ENCODE data around the gene PANX1. TPM values are rescaled to one million over a fixed set of nuclear protein-coding genes. Genes with fewer than 3 reads are reported as not detected.

Gene PANX1
- total RNA-seq, 6 experiments from 2014 or later: 9.3 to 20.4 (median 13.7) TPM

DNA sequence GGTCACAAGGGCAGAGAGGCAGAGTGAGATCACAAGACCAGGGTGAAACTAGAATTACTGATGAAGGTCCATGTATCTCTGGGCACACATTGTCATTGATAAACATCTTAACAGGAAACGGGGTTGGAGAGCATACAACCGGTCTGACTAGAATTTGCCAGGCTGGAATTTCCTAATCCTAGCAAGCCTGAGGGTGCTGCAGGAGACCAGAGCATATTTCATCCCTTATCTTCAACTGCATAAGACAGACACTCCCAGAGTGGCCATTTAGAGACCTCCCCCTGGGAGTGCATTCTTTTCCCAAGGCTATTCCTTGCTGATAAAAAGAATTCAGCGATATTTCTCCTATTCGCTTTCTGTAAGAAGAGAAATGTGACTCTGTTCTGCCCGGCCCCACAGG, 91.1 kb downstream of the PANX1 start:
- WGBS (ENCODE audit: insufficient coverage, low coverage, low lambda C conversion rate, missing lambda C conversion rate): 84% methylated on average over 4 of the region's 5 CpGs
- DNase-seq (no peak), ATAC-seq (no peak)
- H3K4me3 ChIP-seq: no peak overlapping the region
- no peaks in the 10 kb centered on the region for H3K36me3 ChIP-seq
- intact Hi-C loops (cut with DNase I): no loop called here
- no peak for TF ChIP-seq POLR2A (IDR thresholded peaks at IDR 0.05)
- TF ChIP-seq, protein P1, sequence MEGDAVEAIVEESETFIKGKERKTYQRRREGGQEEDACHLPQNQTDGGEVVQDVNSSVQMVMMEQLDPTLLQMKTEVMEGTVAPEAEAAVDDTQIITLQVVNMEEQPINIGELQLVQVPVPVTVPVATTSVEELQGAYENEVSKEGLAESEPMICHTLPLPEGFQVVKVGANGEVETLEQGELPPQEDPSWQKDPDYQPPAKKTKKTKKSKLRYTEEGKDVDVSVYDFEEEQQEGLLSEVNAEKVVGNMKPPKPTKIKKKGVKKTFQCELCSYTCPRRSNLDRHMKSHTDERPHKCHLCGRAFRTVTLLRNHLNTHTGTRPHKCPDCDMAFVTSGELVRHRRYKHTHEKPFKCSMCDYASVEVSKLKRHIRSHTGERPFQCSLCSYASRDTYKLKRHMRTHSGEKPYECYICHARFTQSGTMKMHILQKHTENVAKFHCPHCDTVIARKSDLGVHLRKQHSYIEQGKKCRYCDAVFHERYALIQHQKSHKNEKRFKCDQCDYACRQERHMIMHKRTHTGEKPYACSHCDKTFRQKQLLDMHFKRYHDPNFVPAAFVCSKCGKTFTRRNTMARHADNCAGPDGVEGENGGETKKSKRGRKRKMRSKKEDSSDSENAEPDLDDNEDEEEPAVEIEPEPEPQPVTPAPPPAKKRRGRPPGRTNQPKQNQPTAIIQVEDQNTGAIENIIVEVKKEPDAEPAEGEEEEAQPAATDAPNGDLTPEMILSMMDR (IDR thresholded peaks at IDR 0.05): no peak
- H3K27ac ChIP-seq: no peak overlapping the region
- H3K27me3 ChIP-seq: no peaks in the 10 kb centered on the region
- H3K4me1 ChIP-seq: no peaks in the 10 kb centered on the region
- no peaks in the 10 kb centered on the region for H3K9me3 ChIP-seq

DNA sequence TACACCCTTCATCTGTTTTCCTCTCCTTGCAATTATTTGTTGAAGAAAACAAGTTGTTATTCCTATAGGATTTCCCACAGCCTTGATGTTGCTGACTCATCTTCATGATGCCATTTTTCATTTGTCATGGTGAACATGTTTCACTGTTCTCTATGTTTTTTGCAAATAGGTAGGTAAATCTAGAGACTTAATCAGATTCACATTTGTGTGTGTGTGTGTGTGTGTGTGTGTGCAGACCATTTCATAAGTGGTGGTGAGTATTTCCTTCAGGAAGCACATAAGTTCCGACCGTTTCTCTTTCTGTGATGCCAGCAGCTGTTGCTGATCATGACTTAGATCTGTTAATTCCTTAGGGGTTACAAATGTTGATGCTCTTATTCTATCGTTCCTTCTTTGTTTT, 95.4 kb downstream of the PANX1 start:
- 52% methylated on average over 3 of the region's 3 CpGs for WGBS (ENCODE audit: insufficient coverage, low coverage, low lambda C conversion rate, missing lambda C conversion rate)
- DNase-seq: no peak
- H3K4me1 ChIP-seq: no peaks in the 10 kb centered on the region
- TF ChIP-seq POLR2A (IDR thresholded peaks at IDR 0.05): no peak
- TF ChIP-seq, protein P1 (IDR thresholded peaks at IDR 0.05): no peak
- intact Hi-C loops (cut with DNase I): no loop called here
- H3K27me3 ChIP-seq: no peaks in the 10 kb centered on the region
- H3K9me3 ChIP-seq: no peaks in the 10 kb centered on the region
- no peaks in the 10 kb centered on the region for H3K36me3 ChIP-seq
- ATAC-seq: no peak
- H3K27ac ChIP-seq: no peak overlapping the region
- no peak overlapping the region for H3K4me3 ChIP-seq

Other genes with a start within 250 kb of the PANX1 start
- gene HEPHL1, start 107.5 kb upstream of the PANX1 start, total RNA-seq: not detected
- not detected for gene IZUMO1R, start 175.7 kb downstream of the PANX1 start, total RNA-seq

All from right lobe of liver (tissue), 6 donors.